Measurements from ENCODE around the gene AOC2. TPM values are rescaled to one million over a fixed set of nuclear protein-coding genes. Genes with fewer than 3 reads are reported as not detected.

Gene AOC2
- total RNA-seq, 1 experiment from 2014 or later = 11.0 TPM

GRCh38 chr17:42817866-42818265, 26.5 kb upstream of the AOC2 start (continued):
- TF ChIP-seq ZNF532 (CRISPR knock-in tag; IDR thresholded peaks at IDR 0.05; ENCODE audit: borderline replicate concordance) = no peak
- no peak for TF ChIP-seq MXD4 (CRISPR knock-in tag; IDR thresholded peaks at IDR 0.05; ENCODE audit: borderline replicate concordance)
- no peak for TF ChIP-seq ZNF512 (CRISPR knock-in tag; IDR thresholded peaks at IDR 0.05; ENCODE audit: borderline replicate concordance)
- TF ChIP-seq PRDM15 (CRISPR knock-in tag; IDR thresholded peaks at IDR 0.05) = no peak
- no peak for TF ChIP-seq GRHL2 (CRISPR knock-in tag; IDR thresholded peaks at IDR 0.05; ENCODE audit: insufficient replicate concordance, severe bottlenecking)
- TF ChIP-seq, protein P1, sequence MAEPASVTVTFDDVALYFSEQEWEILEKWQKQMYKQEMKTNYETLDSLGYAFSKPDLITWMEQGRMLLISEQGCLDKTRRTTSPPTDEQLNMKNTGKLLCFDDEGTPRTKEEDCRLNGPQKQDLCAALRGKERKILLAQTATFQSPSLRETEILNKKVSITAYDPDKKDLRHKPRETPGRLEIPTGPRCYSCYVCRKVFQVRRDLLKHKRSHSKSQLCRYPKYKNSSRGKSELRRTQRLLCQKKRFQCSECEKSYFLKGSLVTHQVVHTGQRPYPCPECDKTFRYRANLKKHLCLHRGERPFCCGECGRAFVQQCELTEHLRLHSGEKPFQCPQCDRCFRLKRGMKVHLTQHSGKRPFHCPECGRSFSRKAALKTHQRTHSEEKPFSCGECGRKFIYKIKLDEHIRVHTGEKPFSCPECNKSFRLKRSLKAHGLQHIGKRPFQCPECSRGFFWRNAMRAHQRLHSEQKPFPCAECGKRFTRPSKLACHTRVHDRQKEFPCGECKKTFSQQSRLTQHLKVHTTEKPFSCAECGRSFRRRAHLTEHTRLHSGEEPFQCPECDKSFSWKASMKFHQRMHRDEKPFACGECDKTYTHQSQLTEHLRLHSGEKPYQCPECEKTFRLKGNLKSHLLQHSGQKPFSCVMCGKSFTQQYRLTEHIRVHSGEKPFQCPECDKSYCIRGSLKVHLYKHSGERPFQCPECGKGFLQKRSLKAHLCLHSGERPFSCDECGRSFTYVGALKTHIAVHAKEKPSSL (CRISPR knock-in tag; conservative IDR thresholded peaks at IDR 0.05) = no peak
- no peak for TF ChIP-seq SMAD3 (CRISPR knock-in tag; IDR thresholded peaks at IDR 0.05; ENCODE audit: borderline replicate concordance)
- TF ChIP-seq ELF4 (CRISPR knock-in tag; IDR thresholded peaks at IDR 0.05; ENCODE audit: low read depth) = no peak
- no peak for TF ChIP-seq FOXJ3 (CRISPR knock-in tag; IDR thresholded peaks at IDR 0.05; ENCODE audit: borderline replicate concordance)

- H3K36me3 Mint-ChIP-seq = peaks cover 61% of the 10 kb centered on the region
- no peak overlapping the region for H3K4me3 Mint-ChIP-seq
- H3K4me1 Mint-ChIP-seq = peaks cover 2% of the 10 kb centered on the region
- ATAC-seq (no peak), DNase-seq (ENCODE audit: low spot score) (no peak)
- no peaks in the 10 kb centered on the region for H3K9me3 Mint-ChIP-seq
- CTCF ChIA-PET = interaction anchor here (0.9 kb wide), 1 partner anchor 110 kb away, joined by 3 read pairs; no protein-coding TSS in a partner anchor
- no peaks in the 10 kb centered on the region for H3K27me3 Mint-ChIP-seq (ENCODE audit: low read depth)
- POLR2A ChIA-PET = no interaction called here
- H3K27ac Mint-ChIP-seq = no peak overlapping the region
- TF ChIP-seq CBFB (CRISPR knock-in tag; IDR thresholded peaks at IDR 0.05; ENCODE audit: low read depth) (no peak), ZMAT4 (CRISPR knock-in tag; IDR thresholded peaks at IDR 0.05) (no peak), NR1H2 (CRISPR knock-in tag; IDR thresholded peaks at IDR 0.05) (no peak), ZNF317 (CRISPR knock-in tag; IDR thresholded peaks at IDR 0.05; ENCODE audit: borderline replicate concordance, low read depth) (no peak), MYBL2 (CRISPR knock-in tag; IDR thresholded peaks at IDR 0.05) (no peak)
- TF ChIP-seq, protein P2, sequence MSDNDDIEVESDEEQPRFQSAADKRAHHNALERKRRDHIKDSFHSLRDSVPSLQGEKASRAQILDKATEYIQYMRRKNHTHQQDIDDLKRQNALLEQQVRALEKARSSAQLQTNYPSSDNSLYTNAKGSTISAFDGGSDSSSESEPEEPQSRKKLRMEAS (CRISPR knock-in tag; IDR thresholded peaks at IDR 0.05) = no peak
- TF ChIP-seq, protein P3, sequence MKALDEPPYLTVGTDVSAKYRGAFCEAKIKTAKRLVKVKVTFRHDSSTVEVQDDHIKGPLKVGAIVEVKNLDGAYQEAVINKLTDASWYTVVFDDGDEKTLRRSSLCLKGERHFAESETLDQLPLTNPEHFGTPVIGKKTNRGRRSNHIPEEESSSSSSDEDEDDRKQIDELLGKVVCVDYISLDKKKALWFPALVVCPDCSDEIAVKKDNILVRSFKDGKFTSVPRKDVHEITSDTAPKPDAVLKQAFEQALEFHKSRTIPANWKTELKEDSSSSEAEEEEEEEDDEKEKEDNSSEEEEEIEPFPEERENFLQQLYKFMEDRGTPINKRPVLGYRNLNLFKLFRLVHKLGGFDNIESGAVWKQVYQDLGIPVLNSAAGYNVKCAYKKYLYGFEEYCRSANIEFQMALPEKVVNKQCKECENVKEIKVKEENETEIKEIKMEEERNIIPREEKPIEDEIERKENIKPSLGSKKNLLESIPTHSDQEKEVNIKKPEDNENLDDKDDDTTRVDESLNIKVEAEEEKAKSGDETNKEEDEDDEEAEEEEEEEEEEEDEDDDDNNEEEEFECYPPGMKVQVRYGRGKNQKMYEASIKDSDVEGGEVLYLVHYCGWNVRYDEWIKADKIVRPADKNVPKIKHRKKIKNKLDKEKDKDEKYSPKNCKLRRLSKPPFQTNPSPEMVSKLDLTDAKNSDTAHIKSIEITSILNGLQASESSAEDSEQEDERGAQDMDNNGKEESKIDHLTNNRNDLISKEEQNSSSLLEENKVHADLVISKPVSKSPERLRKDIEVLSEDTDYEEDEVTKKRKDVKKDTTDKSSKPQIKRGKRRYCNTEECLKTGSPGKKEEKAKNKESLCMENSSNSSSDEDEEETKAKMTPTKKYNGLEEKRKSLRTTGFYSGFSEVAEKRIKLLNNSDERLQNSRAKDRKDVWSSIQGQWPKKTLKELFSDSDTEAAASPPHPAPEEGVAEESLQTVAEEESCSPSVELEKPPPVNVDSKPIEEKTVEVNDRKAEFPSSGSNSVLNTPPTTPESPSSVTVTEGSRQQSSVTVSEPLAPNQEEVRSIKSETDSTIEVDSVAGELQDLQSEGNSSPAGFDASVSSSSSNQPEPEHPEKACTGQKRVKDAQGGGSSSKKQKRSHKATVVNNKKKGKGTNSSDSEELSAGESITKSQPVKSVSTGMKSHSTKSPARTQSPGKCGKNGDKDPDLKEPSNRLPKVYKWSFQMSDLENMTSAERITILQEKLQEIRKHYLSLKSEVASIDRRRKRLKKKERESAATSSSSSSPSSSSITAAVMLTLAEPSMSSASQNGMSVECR (CRISPR knock-in tag; IDR thresholded peaks at IDR 0.05; ENCODE audit: borderline replicate concordance) = no peak
- TF ChIP-seq, protein P4, sequence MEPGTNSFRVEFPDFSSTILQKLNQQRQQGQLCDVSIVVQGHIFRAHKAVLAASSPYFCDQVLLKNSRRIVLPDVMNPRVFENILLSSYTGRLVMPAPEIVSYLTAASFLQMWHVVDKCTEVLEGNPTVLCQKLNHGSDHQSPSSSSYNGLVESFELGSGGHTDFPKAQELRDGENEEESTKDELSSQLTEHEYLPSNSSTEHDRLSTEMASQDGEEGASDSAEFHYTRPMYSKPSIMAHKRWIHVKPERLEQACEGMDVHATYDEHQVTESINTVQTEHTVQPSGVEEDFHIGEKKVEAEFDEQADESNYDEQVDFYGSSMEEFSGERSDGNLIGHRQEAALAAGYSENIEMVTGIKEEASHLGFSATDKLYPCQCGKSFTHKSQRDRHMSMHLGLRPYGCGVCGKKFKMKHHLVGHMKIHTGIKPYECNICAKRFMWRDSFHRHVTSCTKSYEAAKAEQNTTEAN (CRISPR knock-in tag; IDR thresholded peaks at IDR 0.05) = no peak
Measured at GRCh38 chr17:42818379-42818778, 26.0 kb upstream of the AOC2 start.
